Tibial nerve (tissue), 4 donors: ENCODE data around the gene APOOL. TPM values are rescaled to one million over a fixed set of nuclear protein-coding genes. Genes with fewer than 3 reads are reported as not detected.
"Not testable (repeated sequence)": the region's sequence is repeated elsewhere in the genome, so short reads cannot be mapped to it uniquely, and the experiment has no call there.

Experiments
- DNase-seq, 2 donors: peaks; one replicate each; pipeline ENCODE4 v3.0.0-alpha.2; 2019; ENCODE audit warnings: low spot score in 2 of 2
- H3K27ac ChIP-seq, 4 donors: fragments of 200-600 bp; sonication (generic) in 3 of 4; one replicate each; pipeline ENCODE4 v1.5.1; 2017 to 2019; ENCODE audit warnings: mild to moderate bottlenecking in 1 of 4
- H3K27me3 ChIP-seq, 2 donors: fragments of 200-600 bp; sonication (generic) in 1 of 2; one replicate each; pipeline versions ENCODE4 v1.5.1 to v1.6.0; 2017 to 2019
- H3K36me3 ChIP-seq, 3 donors: fragments of 200-600 bp; sonication (generic); one replicate each; pipeline ENCODE4 v1.5.1; 2018 to 2019
- H3K4me1 ChIP-seq, 4 donors: fragments of 200-600 bp; sonication (generic) in 3 of 4; one replicate each; pipeline ENCODE4 v1.5.1; 2017 to 2019
- H3K4me3 ChIP-seq, 4 donors: fragments of 200-600 bp; sonication (generic) in 3 of 4; one replicate each; pipeline ENCODE4 v1.5.1; 2017 to 2019; ENCODE audit warnings: mild to moderate bottlenecking in 1 of 4, moderate library complexity in 1 of 4
- H3K9me3 ChIP-seq, 4 donors: fragments of 200-600 bp; sonication (generic) in 3 of 4; one replicate each; pipeline ENCODE4 v1.5.1; 2017 to 2019
- EP300 ChIP-seq, 2 donors: sonication (generic); formaldehyde crosslinking; IDR thresholded peaks; one replicate each; pipeline ENCODE4 v1.6.1; 2017; ENCODE audit warnings: antibody characterized with exemption in 2 of 2, mild to moderate bottlenecking in 1 of 2
- POLR2A ChIP-seq, 2 donors: fragments of 450-650 bp; IDR thresholded peaks; one replicate each; pipeline ENCODE4 v1.6.1; 2017; ENCODE audit warnings: antibody characterized with exemption in 2 of 2, mild to moderate bottlenecking in 2 of 2, moderate library complexity in 2 of 2
- WGBS, 2 donors: methylation state at CpG; one replicate each; pipeline ENCODE4 v1.1.5; 2018; 5-methylcytosine and 5-hydroxymethylcytosine counted together
- total RNA-seq, 4 donors: library from RNA; depleted of rRNA; stranded (reverse); fragments of >200 nt; gene quantifications; one replicate each; pipeline ENCODE4 v1.1.0, GENCODE V29; 2016
- TF ChIP-seq, protein P1 (sequence below), 5 experiments: fragments of 200-600 bp in 3 of 5; fragments of 450-650 bp in 2 of 5; sonication (generic) in 3 of 5; IDR thresholded peaks; one replicate each; pipeline ENCODE4 v1.5.1; 2016 to 2019; ENCODE audit warnings: antibody characterized with exemption in 5 of 5, mild to moderate bottlenecking in 3 of 5, moderate library complexity in 2 of 5

Gene APOOL
- total RNA-seq, 4 donors from 2014 or later: 8.4 to 19.2 (median 13.3) TPM

GRCh38 chrX:85001344-85001743 lies 2.3 kb upstream of the APOOL start:
- H3K36me3 ChIP-seq: no peaks in the 10 kb centered on the region
- H3K4me1 ChIP-seq: peaks cover 0 to 13% (median 3%) of the 10 kb centered on the region in 4 donors
- TF ChIP-seq EP300 (IDR thresholded peaks at IDR 0.05) (no peak), POLR2A (IDR thresholded peaks at IDR 0.05) (no peak)
- TF ChIP-seq, protein P1, sequence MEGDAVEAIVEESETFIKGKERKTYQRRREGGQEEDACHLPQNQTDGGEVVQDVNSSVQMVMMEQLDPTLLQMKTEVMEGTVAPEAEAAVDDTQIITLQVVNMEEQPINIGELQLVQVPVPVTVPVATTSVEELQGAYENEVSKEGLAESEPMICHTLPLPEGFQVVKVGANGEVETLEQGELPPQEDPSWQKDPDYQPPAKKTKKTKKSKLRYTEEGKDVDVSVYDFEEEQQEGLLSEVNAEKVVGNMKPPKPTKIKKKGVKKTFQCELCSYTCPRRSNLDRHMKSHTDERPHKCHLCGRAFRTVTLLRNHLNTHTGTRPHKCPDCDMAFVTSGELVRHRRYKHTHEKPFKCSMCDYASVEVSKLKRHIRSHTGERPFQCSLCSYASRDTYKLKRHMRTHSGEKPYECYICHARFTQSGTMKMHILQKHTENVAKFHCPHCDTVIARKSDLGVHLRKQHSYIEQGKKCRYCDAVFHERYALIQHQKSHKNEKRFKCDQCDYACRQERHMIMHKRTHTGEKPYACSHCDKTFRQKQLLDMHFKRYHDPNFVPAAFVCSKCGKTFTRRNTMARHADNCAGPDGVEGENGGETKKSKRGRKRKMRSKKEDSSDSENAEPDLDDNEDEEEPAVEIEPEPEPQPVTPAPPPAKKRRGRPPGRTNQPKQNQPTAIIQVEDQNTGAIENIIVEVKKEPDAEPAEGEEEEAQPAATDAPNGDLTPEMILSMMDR (IDR thresholded peaks at IDR 0.05): no peak
- no peak overlapping the region for H3K27ac ChIP-seq
- WGBS, 2 donors: 75 to 100% methylated on average over 1 of the region's 1 CpG
- H3K9me3 ChIP-seq: no peaks in the 10 kb centered on the region
- no peaks in the 10 kb centered on the region for H3K27me3 ChIP-seq
- H3K4me3 ChIP-seq: no peak overlapping the region
- DNase-seq: no peak

GRCh38 chrX:85004255-85004654 lies 578 bp downstream of the APOOL start:
- TF ChIP-seq EP300 (IDR thresholded peaks at IDR 0.05): no peak
- TF ChIP-seq, protein P1 (IDR thresholded peaks at IDR 0.05): no peak
- no peak for TF ChIP-seq POLR2A (IDR thresholded peaks at IDR 0.05)
- Histone ChIP-seq H3K9me3 (no peaks in the 10 kb centered on the region), H3K36me3 (no peaks in the 10 kb centered on the region), H3K27me3 (no peaks in the 10 kb centered on the region), H3K27ac (peak overlapping the region in 3 of 4 donors; percentile 46 to 62 (median 56)), H3K4me1 (peaks cover 0 to 13% (median 3%) of the 10 kb centered on the region in 4 donors), H3K4me3 (peak overlapping the region; percentile 40 to 64 (median 53))
- no peak for DNase-seq
- 8 to 52% methylated on average over 11 of the region's 11 CpGs for WGBS, 2 donors

GRCh38 chrX:85012098-85012497 lies 8.4 kb downstream of the APOOL start:
- Histone ChIP-seq H3K4me3 (no peak overlapping the region), H3K9me3 (no peaks in the 10 kb centered on the region), H3K27me3 (no peaks in the 10 kb centered on the region), H3K4me1 (no peaks in the 10 kb centered on the region), H3K27ac (no peak overlapping the region), H3K36me3 (no peaks in the 10 kb centered on the region)
- TF ChIP-seq POLR2A (IDR thresholded peaks at IDR 0.05): no peak
- TF ChIP-seq EP300 (IDR thresholded peaks at IDR 0.05): no peak
- TF ChIP-seq, protein P1 (IDR thresholded peaks at IDR 0.05): no peak
- WGBS, 2 donors: 97% methylated on average over 2 of the region's 2 CpGs
- no peak for DNase-seq

GRCh38 chrX:85015351-85015750 lies 11.7 kb downstream of the APOOL start:
- 91 to 100% methylated on average over 5 to 8 of the region's 8 CpGs for WGBS, 2 donors
- not testable (repeated sequence) for H3K36me3 ChIP-seq

DNA sequence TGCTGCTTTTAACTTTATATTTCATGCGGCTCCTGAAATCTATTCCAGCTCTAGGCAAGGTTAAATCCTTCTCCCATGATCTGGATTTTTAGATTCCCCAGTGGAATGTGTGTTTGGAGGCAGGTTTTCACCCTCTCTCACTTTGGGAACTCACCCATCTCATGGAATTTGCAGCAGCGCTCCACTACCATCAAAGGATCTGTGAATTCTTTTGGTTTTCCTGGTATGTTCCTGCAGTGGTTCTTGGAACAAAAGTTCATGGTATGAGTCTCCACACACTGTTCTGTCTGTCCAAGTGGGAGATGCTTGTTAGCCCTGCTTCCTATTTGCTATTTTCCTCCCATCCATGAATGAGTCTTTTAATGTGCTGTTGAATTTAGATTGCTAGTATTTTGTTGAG lies 14.0 kb downstream of the APOOL start:
- Histone ChIP-seq H3K4me3 (no peak overlapping the region), H3K9me3 (no peaks in the 10 kb centered on the region), H3K27me3 (no peaks in the 10 kb centered on the region), H3K4me1 (no peaks in the 10 kb centered on the region), H3K27ac (no peak overlapping the region), H3K36me3 (no peaks in the 10 kb centered on the region)
- WGBS, 2 donors: 83 to 91% methylated on average over 2 of the region's 2 CpGs
- no peak for DNase-seq
- no peak for TF ChIP-seq EP300 (IDR thresholded peaks at IDR 0.05)

More at GRCh38 chrX:85015351-85015750, 11.7 kb downstream of the APOOL start:
- H3K4me3 ChIP-seq, H3K27ac ChIP-seq, H3K27me3 ChIP-seq, DNase-seq, H3K9me3 ChIP-seq, H3K4me1 ChIP-seq: not testable (repeated sequence)

DNA sequence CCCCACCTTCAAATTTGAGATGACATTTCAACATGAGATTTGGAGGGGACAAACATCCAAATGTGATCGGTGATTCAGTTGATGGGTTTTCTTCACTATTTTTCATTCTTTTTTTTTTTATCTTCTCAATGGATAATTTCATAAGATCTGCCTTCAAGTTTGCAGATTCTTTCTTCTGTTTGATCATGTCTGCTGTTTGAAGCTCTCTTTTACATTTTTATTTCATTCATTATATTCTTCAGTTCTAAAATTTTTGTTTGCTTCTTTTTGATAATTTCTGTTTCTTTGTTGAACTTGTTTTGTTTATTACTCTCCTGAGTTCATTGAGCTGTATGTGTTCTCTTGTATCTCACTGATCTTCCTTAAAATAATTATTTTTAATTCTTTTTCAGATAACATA lies 14.8 kb downstream of the APOOL start:
- WGBS, 2 donors: 93 to 94% methylated on average over 1 of the region's 1 CpG
- Histone ChIP-seq H3K9me3 (no peaks in the 10 kb centered on the region), H3K27me3 (no peaks in the 10 kb centered on the region), H3K36me3 (no peaks in the 10 kb centered on the region), H3K4me1 (no peaks in the 10 kb centered on the region), H3K4me3 (no peak overlapping the region), H3K27ac (no peak overlapping the region)
- no peak for TF ChIP-seq EP300 (IDR thresholded peaks at IDR 0.05)
- TF ChIP-seq, protein P1 (IDR thresholded peaks at IDR 0.05): no peak
- TF ChIP-seq POLR2A (IDR thresholded peaks at IDR 0.05): no peak
- no peak for DNase-seq
